Activated CD8-positive, alpha-beta memory T cell treated with anti-CD3 and anti-CD28 coated beads, Interleukin-2, amount 50 U/mL, for 48 hours (primary cell): ENCODE results near the gene FNBP1.
"Not testable (repeated sequence)": the region's sequence is repeated elsewhere in the genome, so short reads cannot be mapped to it uniquely, and the experiment has no call there.

Experiments
- DNase-seq: peaks from one replicate; pipeline ENCODE4 v3.0.0-alpha.2; 2020

Gene FNBP1

GRCh38 chr9:130043654-130044623 is 950 bp upstream of the FNBP1 start:
- no peak for DNase-seq

GRCh38 chr9:130042406-130042884 is 544 bp downstream of the FNBP1 start:
- no peak for DNase-seq

GRCh38 chr9:130041648-130042405 is 1.2 kb downstream of the FNBP1 start:
- DNase-seq: no peak

GRCh38 chr9:130040984-130041647 is 1.9 kb downstream of the FNBP1 start:
- no peak for DNase-seq

GRCh38 chr9:130039528-130040147 is 3.4 kb downstream of the FNBP1 start:
- no peak for DNase-seq

- DNase-seq: no peak
Observed at GRCh38 chr9:130036099-130036498, 6.9 kb downstream of the FNBP1 start.

GRCh38 chr9:130034570-130034969 is 8.4 kb downstream of the FNBP1 start:
- no peak for DNase-seq

GRCh38 chr9:130030651-130031127 is 12.3 kb downstream of the FNBP1 start:
- DNase-seq: peak; percentile 47

- DNase-seq: no peak
Observed at GRCh38 chr9:130029223-130029973, 13.6 kb downstream of the FNBP1 start.

GRCh38 chr9:130028493-130029222 is 14.3 kb downstream of the FNBP1 start:
- no peak for DNase-seq

- no peak for DNase-seq
Observed at GRCh38 chr9:130027533-130028365, 15.2 kb downstream of the FNBP1 start.

- peak; percentile 49 for DNase-seq
Observed at GRCh38 chr9:130026583-130027340, 16.2 kb downstream of the FNBP1 start.

- no peak for DNase-seq
Observed at GRCh38 chr9:130024597-130024994, 18.4 kb downstream of the FNBP1 start.

- DNase-seq: no peak
Observed at GRCh38 chr9:130023994-130024596, 18.9 kb downstream of the FNBP1 start.

- DNase-seq: no peak
Observed at GRCh38 chr9:130023144-130023787, 19.7 kb downstream of the FNBP1 start.

- DNase-seq: no peak
Observed at GRCh38 chr9:130022566-130023143, 20.3 kb downstream of the FNBP1 start.

GRCh38 chr9:130021842-130022241 is 21.1 kb downstream of the FNBP1 start:
- DNase-seq: not testable (repeated sequence)

GRCh38 chr9:130021123-130021522 is 21.9 kb downstream of the FNBP1 start:
- no peak for DNase-seq
